Activated CD8-positive, alpha-beta T cell treated with anti-CD3 and anti-CD28 coated beads for 36 hours (primary cell): ENCODE results near the gene GGT1. TPM values are rescaled to one million over a fixed set of nuclear protein-coding genes. Genes with fewer than 3 reads are reported as not detected.
A peak's percentile ranks its signal among the peaks of the same experiment; 100 is the strongest.

Experiments used
- ATAC-seq: fragments of 200-7000 bp; cut with Tn5 transposase; one replicate; pipeline ENCODE4 v1.10.0; 2021; ENCODE audit warnings: mild to moderate bottlenecking, moderate library complexity
- CTCF ChIA-PET: fragments of 350-600 bp; sonication (Branson Sonifier 250); formaldehyde crosslinking; loops from one replicate; lab custom pipeline; 2021; ENCODE audit warnings: antibody characterized with exemption; lab: Charles Lee
- POLR2A ChIA-PET: fragments of 350-600 bp; sonication (Branson Sonifier 250); formaldehyde crosslinking; loops from one replicate; lab custom pipeline; 2021; ENCODE audit warnings: antibody characterized with exemption; lab: Charles Lee
- DNase-seq: peaks from one replicate; pipeline ENCODE4 v3.0.0-alpha.2; 2020
- H3K27ac Mint-ChIP-seq: one replicate; pipeline ENCODE4 v1.8.0; 2021; ENCODE audit warnings: mild to moderate bottlenecking, mixed read lengths
- H3K27me3 Mint-ChIP-seq: one replicate; pipeline ENCODE4 v1.8.0; 2021; ENCODE audit warnings: mixed read lengths
- H3K36me3 Mint-ChIP-seq: one replicate; pipeline ENCODE4 v1.8.0; 2021; ENCODE audit warnings: low read depth, mixed read lengths
- H3K4me1 Mint-ChIP-seq: one replicate; pipeline ENCODE4 v1.8.0; 2021; ENCODE audit warnings: low read depth, mixed read lengths
- H3K4me3 Mint-ChIP-seq: one replicate; pipeline ENCODE4 v1.8.0; 2021; ENCODE audit warnings: mild to moderate bottlenecking, moderate library complexity, mixed read lengths
- H3K9me3 Mint-ChIP-seq: one replicate; pipeline ENCODE4 v1.8.0; 2021; ENCODE audit warnings: mixed read lengths
- intact Hi-C: fragments of 100-400 bp; cut with micrococcal nuclease; formaldehyde crosslinking; loops from one replicate; pipeline ENCODE4 v1.10.0; 2022
- total RNA-seq, 2 experiments: library from RNA; stranded (reverse); gene quantifications; one replicate each; pipeline ENCODE4 v1.2.3, GENCODE V29; 2021
- TF ChIP-seq, protein P1 (sequence below): fragments of 200-600 bp; IDR thresholded peaks from one replicate; pipeline ENCODE4 v1.8.0; 2022; ENCODE audit warnings: antibody characterized with exemption, mild to moderate bottlenecking

The GGT1 gene
- total RNA-seq, 2 experiments from 2014 or later, result 15.6 to 17.8 TPM

DNA sequence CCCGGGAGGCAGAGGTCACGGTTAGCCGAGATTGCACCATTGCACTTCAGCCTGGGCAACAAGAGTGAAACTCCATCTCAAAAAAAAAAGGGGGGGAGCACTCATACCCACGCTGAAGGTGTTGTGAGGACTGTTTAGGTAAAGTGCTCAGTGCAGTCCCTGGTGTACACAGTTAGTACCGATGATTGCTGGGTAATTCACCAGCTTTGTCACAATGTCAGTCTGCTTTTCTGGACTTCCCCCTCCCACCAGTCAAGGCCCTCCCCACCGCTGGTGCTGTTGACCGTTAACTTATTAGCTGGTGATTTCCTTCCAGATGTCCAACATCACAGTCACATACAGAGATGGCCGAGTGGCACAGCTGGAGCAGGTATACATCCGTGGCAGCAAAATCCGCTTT is 35.3 kb upstream of the GGT1 start:
- Mint-ChIP-seq H3K4me1 (peaks cover 34% of the 10 kb centered on the region), H3K4me3 (no peak overlapping the region), H3K27me3 (no peaks in the 10 kb centered on the region), H3K36me3 (peaks cover 41% of the 10 kb centered on the region), H3K27ac (no peak overlapping the region), H3K9me3 (no peaks in the 10 kb centered on the region)
- ChIA-PET CTCF (interaction anchor here (1.6 kb wide), 1 partner anchor 480 kb away, joined by 3 read pairs; no protein-coding TSS in a partner anchor), POLR2A (interaction anchor here (1.4 to 1.8 kb wide), 2 partner anchors 10 to 12 kb away, joined by 5 to 6 read pairs; partner anchors contain the start of gene SNRPD3)
- TF ChIP-seq, protein P1, sequence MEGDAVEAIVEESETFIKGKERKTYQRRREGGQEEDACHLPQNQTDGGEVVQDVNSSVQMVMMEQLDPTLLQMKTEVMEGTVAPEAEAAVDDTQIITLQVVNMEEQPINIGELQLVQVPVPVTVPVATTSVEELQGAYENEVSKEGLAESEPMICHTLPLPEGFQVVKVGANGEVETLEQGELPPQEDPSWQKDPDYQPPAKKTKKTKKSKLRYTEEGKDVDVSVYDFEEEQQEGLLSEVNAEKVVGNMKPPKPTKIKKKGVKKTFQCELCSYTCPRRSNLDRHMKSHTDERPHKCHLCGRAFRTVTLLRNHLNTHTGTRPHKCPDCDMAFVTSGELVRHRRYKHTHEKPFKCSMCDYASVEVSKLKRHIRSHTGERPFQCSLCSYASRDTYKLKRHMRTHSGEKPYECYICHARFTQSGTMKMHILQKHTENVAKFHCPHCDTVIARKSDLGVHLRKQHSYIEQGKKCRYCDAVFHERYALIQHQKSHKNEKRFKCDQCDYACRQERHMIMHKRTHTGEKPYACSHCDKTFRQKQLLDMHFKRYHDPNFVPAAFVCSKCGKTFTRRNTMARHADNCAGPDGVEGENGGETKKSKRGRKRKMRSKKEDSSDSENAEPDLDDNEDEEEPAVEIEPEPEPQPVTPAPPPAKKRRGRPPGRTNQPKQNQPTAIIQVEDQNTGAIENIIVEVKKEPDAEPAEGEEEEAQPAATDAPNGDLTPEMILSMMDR, result no peak
- intact Hi-C loops, result no loop called here
- ATAC-seq, result peak; percentile 34
- DNase-seq, result no peak

DNA sequence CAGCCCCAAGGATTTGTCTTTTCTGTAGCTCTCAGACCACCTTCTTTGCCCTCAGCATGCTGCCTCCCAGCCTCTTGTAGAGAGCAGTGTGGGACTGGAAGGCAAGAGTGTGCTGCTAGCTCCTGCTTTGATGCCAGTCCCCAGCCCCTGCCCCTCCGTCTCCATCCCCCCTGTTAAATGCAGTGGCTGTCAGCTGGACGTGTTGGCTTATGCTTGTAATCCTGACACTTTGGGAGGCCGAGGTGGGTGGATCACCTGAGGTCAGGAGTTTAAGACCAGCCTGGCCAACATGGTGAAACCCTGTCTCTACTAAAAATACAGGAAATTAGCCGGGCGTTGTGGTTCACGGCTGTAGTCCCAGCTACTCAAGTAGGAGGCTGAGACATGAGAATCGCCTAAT is 31.7 kb upstream of the GGT1 start:
- Mint-ChIP-seq H3K9me3 (no peaks in the 10 kb centered on the region), H3K4me1 (peaks cover 7% of the 10 kb centered on the region), H3K27me3 (no peaks in the 10 kb centered on the region), H3K4me3 (no peak overlapping the region), H3K27ac (no peak overlapping the region), H3K36me3 (peaks cover 44% of the 10 kb centered on the region)
- POLR2A ChIA-PET, result interaction anchor here (0.6 kb wide), 1 partner anchor 172 kb away, joined by 3 read pairs; no protein-coding TSS in a partner anchor
- TF ChIP-seq, protein P1, result no peak
- no peak for DNase-seq
- intact Hi-C loops, result no loop called here
- CTCF ChIA-PET, result no interaction called here
- no peak for ATAC-seq

DNA sequence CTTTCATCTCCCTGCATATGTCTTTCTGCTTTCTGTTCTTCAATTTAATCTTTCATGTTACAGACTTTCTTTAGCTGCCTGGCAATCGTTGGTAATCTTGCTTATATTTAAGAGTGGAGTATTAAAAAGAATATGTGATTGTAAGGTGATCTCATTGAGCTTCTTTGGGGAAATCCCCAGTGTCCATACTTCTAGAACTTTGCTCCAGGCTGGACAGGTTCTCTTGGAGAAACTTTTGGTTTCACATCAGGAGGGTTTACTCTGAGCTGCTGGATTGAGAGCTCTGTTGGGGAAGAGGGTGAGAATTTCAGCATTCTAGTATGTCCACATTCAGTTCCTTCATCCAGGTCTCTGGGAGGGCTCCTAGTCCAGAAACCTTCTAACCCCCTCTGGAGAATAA is 26.2 kb upstream of the GGT1 start:
- no peaks in the 10 kb centered on the region for H3K9me3 Mint-ChIP-seq
- no peak overlapping the region for H3K4me3 Mint-ChIP-seq
- intact Hi-C loops, result no loop called here
- no peaks in the 10 kb centered on the region for H3K27me3 Mint-ChIP-seq
- DNase-seq (no peak), ATAC-seq (no peak)
- no peaks in the 10 kb centered on the region for H3K4me1 Mint-ChIP-seq
- peaks cover 30% of the 10 kb centered on the region for H3K36me3 Mint-ChIP-seq
- H3K27ac Mint-ChIP-seq, result peak overlapping the region; percentile 11
- ChIA-PET CTCF (no interaction called here), POLR2A (interaction anchor here (1.6 kb wide), 1 partner anchor 11 kb away, joined by 3 read pairs; no protein-coding TSS in a partner anchor)
- TF ChIP-seq, protein P1, result no peak

DNA sequence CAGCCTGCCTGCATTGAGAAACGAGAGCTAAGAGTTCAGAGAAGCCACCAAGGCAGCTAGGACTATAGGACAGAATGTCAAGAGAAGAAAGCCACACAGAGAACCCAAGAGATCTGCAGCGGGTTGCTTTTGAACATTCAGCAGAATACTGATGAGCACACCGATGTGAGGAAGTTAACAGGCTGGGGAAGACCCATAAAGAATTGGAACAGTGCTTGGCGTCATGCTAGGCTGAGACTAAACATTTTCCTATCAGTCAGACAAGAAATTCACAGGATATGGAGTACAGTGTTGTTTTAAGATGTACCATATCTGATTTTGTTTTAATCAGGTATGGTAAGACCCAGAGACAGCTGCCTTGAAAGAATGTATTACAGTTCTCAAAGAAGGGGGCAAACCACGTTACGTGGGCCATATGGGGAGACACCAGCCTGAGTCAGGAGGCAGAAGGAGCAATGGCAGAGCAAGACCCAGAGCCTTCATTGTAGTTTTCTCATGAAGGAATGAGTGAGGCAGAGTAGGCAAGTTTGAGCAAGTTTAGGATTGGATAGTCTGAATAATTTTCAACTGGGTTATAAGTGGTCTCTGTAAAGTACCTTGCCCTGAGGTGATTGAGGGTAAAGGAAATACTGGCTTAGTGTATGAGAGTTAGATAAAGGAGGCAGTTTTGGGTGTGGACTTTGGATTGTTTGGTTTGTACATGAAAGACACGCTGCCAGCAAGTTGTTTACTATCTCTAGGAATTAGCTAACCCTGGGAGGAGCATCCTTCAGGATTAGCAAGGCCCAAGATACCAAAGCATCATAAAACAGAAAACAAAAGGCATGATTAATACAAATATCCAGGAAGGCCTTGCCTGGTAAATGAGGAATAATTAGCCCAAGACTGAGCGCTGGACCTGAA is 24.4 kb upstream of the GGT1 start:
- CTCF ChIA-PET, result no interaction called here
- H3K27ac Mint-ChIP-seq, result peak overlapping the region; percentile 2

More for the DNA sequence above, 24.4 kb upstream of the GGT1 start:
- ATAC-seq (no peak), DNase-seq (no peak)
- intact Hi-C loops, result no loop called here
- Mint-ChIP-seq H3K4me3 (no peak overlapping the region), H3K27me3 (no peaks in the 10 kb centered on the region), H3K36me3 (peaks cover 18% of the 10 kb centered on the region), H3K9me3 (no peaks in the 10 kb centered on the region), H3K4me1 (no peaks in the 10 kb centered on the region)
- TF ChIP-seq, protein P1, result no peak
- POLR2A ChIA-PET, result interaction anchor here (1.3 kb wide), 1 partner anchor 11 kb away, joined by 6 read pairs; no protein-coding TSS in a partner anchor
